ENCODE measurements around the gene CACNA1H. TPM values are rescaled to one million over a fixed set of nuclear protein-coding genes. Genes with fewer than 3 reads are reported as not detected.

The CACNA1H gene
- polyA plus RNA-seq, 1 experiment, result 0.37 TPM

GRCh38 chr16:1163567-1164055 lies 10.7 kb downstream of the CACNA1H start:
- no peaks in the 10 kb centered on the region for H3K27me3 ChIP-seq (ENCODE audit: control insufficient read depth, insufficient read depth, low read length)
- no peak for DNase-seq (ENCODE audit: low read depth)
- ChIA-PET POLR2A (no interaction called here), CTCF (no interaction called here)
- no peak for TF ChIP-seq CTCF (IDR thresholded peaks at IDR 0.05; ENCODE audit: insufficient read depth, low read depth, low read length)
- no peaks in the 10 kb centered on the region for H3K36me3 ChIP-seq (ENCODE audit: control insufficient read depth, insufficient read depth, low read length)
- no peak overlapping the region for H3K4me3 ChIP-seq (ENCODE audit: low read depth, low read length)

GRCh38 chr16:1164382-1164781 lies 11.5 kb downstream of the CACNA1H start:
- ChIA-PET POLR2A (no interaction called here), CTCF (no interaction called here)
- Histone ChIP-seq H3K4me3 (ENCODE audit: low read depth, low read length) (no peak overlapping the region), H3K27me3 (ENCODE audit: control insufficient read depth, insufficient read depth, low read length) (no peaks in the 10 kb centered on the region), H3K36me3 (ENCODE audit: control insufficient read depth, insufficient read depth, low read length) (no peaks in the 10 kb centered on the region)
- no peak for DNase-seq (ENCODE audit: low read depth)
- no peak for TF ChIP-seq CTCF (IDR thresholded peaks at IDR 0.05; ENCODE audit: insufficient read depth, low read depth, low read length)

GRCh38 chr16:1164975-1165374 lies 12.1 kb downstream of the CACNA1H start:
- ChIA-PET POLR2A (no interaction called here), CTCF (no interaction called here)
- DNase-seq (ENCODE audit: low read depth), result no peak
- Histone ChIP-seq H3K4me3 (ENCODE audit: low read depth, low read length) (no peak overlapping the region), H3K27me3 (ENCODE audit: control insufficient read depth, insufficient read depth, low read length) (no peaks in the 10 kb centered on the region), H3K36me3 (ENCODE audit: control insufficient read depth, insufficient read depth, low read length) (no peaks in the 10 kb centered on the region)
- TF ChIP-seq CTCF (IDR thresholded peaks at IDR 0.05; ENCODE audit: insufficient read depth, low read depth, low read length), result no peak

GRCh38 chr16:1165511-1165910 lies 12.6 kb downstream of the CACNA1H start:
- H3K4me3 ChIP-seq (ENCODE audit: low read depth, low read length), result no peak overlapping the region
- DNase-seq (ENCODE audit: low read depth), result no peak
- CTCF ChIA-PET, result no interaction called here
- POLR2A ChIA-PET, result no interaction called here
- TF ChIP-seq CTCF (IDR thresholded peaks at IDR 0.05; ENCODE audit: insufficient read depth, low read depth, low read length), result no peak
- H3K27me3 ChIP-seq (ENCODE audit: control insufficient read depth, insufficient read depth, low read length), result no peaks in the 10 kb centered on the region
- no peaks in the 10 kb centered on the region for H3K36me3 ChIP-seq (ENCODE audit: control insufficient read depth, insufficient read depth, low read length)

- ChIA-PET CTCF (interaction anchor here (1.0 kb wide), 1 partner anchor 26 kb away, joined by 4 read pairs; no protein-coding TSS in a partner anchor), POLR2A (no interaction called here)
- DNase-seq (ENCODE audit: low read depth), result no peak
- H3K36me3 ChIP-seq (ENCODE audit: control insufficient read depth, insufficient read depth, low read length), result no peaks in the 10 kb centered on the region
- H3K4me3 ChIP-seq (ENCODE audit: low read depth, low read length), result no peak overlapping the region
- no peaks in the 10 kb centered on the region for H3K27me3 ChIP-seq (ENCODE audit: control insufficient read depth, insufficient read depth, low read length)
- no peak for TF ChIP-seq CTCF (IDR thresholded peaks at IDR 0.05; ENCODE audit: insufficient read depth, low read depth, low read length)
Measured at GRCh38 chr16:1167276-1168107, 14.6 kb downstream of the CACNA1H start.
